Heart left ventricle (tissue), 13 donors: ENCODE measurements around the gene ADAM23.

Experiments used
- CTCF ChIP-seq, 12 donors: fragments of 200-600 bp; sonication (generic) in 4 of 12; IDR thresholded peaks; one replicate each; pipeline versions ENCODE4 v1.5.0 to v1.8.0; 2018 to 2022; ENCODE audit warnings: antibody characterized with exemption in 12 of 12, mild to moderate bottlenecking in 5 of 12
- POLR2A ChIP-seq, 2 donors: fragments of 450-650 bp; IDR thresholded peaks; one replicate each; pipeline ENCODE4 v1.6.1; 2017; ENCODE audit warnings: antibody characterized with exemption in 2 of 2, mild to moderate bottlenecking in 2 of 2, moderate library complexity in 2 of 2
- donor health status: ischemic (EF 13 %, LVEDD 7.1; RV severe dilation, severe dysfunction).
- donor health status: DM: no; HTN: yes; CAD: no.
- donor health status: DM: no; HTN: no; CAD: no.
- donor health status: ischemic (EF 25% LVEDD 6.9; RV normal size, moderate dysfunction).
- donor health status: ischemic (EF 25% LVEDD 5.7; RV mildly dilated, moderate dysfunction).
- donor health status: ischemic (EF 35%, LVEDD 5.7; RV mildly dilated, moderate dysfunction).
- donor health status: nonischemic (EF 11% LVEDD 7.7; RV severe dilation, severe dysfunction).
- donor health status: DM: yes; HTN: yes; CAD: no.
- donor health status: PGD.
- donor health status: ischemic (EF 29% LVEDD 5.4; RV normal size, mild dysfunction).
- donor health status: nonischemic (EF 23%, LVEDD 6.1; RV moderate dilation, normal function).

DNA sequence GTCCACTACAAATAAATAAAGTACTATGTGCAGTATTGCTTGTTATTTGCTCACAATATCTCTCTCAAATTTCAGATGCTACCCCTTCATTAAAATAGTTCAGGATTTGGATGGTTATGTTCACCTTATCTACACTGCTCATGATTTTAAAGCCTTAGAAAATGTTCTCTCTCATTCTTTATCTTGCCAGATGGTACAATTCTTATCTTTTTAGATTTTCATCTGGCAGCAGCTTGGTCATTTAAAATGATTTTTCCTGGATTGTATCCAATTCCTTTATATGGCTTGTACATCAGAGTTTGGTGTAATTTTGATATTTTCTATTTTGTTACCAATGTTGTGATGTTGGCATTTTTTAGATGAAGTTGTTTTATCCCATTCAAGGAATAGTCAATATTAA is 10.1 kb upstream of the ADAM23 start:
- no peak for TF ChIP-seq CTCF (IDR thresholded peaks at IDR 0.05)
- TF ChIP-seq POLR2A (IDR thresholded peaks at IDR 0.05), result no peak
